Lung (tissue), 12 donors: Measurements from ENCODE around the gene FAM114A2. TPM values are rescaled to one million over a fixed set of nuclear protein-coding genes. Genes with fewer than 3 reads are reported as not detected.

Experiments used
- ATAC-seq: fragments of 200-7000 bp; cut with Tn5 transposase; one replicate; pipeline ENCODE4 v1.9.1; 2020; ENCODE audit warnings: moderate number of reproducible peaks; ENCODE audit not compliant: insufficient read depth, low FRiP score
- DNase-seq, 3 donors: peaks; one replicate each; pipeline ENCODE4 v3.0.0-alpha.2; 2013 to 2017
- H3K27ac ChIP-seq, 2 donors: one replicate each; pipeline ENCODE4 v1.5.1; 2013; ENCODE audit warnings: mild to moderate bottlenecking in 2 of 2, moderate library complexity in 2 of 2, control low read depth in 1 of 2, inconsistent platforms in 1 of 2, low read depth in 1 of 2, low read length in 1 of 2
- H3K27me3 ChIP-seq, 3 donors: one replicate each; pipeline ENCODE4 v1.5.1; 2013; ENCODE audit warnings: low read length in 2 of 3; ENCODE audit not compliant: control insufficient read depth in 3 of 3, insufficient read depth in 3 of 3
- H3K36me3 ChIP-seq, 4 donors: one replicate each; pipeline ENCODE4 v1.5.1; 2013; ENCODE audit warnings: low read length in 4 of 4, mild to moderate bottlenecking in 1 of 4, moderate library complexity in 1 of 4; ENCODE audit not compliant: control insufficient read depth in 4 of 4, insufficient read depth in 4 of 4
- H3K4me1 ChIP-seq, 5 donors: one replicate each; pipeline ENCODE4 v1.5.1; 2013; ENCODE audit warnings: low read length in 5 of 5, mild to moderate bottlenecking in 2 of 5, moderate library complexity in 1 of 5; ENCODE audit not compliant: control insufficient read depth in 5 of 5, insufficient read depth in 5 of 5
- H3K4me3 ChIP-seq: one replicate; pipeline ENCODE4 v1.5.1; 2013; ENCODE audit warnings: mild to moderate bottlenecking, control low read depth, moderate library complexity
- H3K9ac ChIP-seq, 2 donors: one replicate each; pipeline ENCODE4 v1.5.1; 2013; ENCODE audit warnings: low read length in 2 of 2, control low read depth in 1 of 2; ENCODE audit not compliant: insufficient read depth in 1 of 2
- H3K9me3 ChIP-seq, 4 donors: one replicate each; pipeline ENCODE4 v1.5.1; 2013; ENCODE audit warnings: low read length in 3 of 4, mild to moderate bottlenecking in 1 of 4, moderate library complexity in 1 of 4; ENCODE audit not compliant: control insufficient read depth in 4 of 4, insufficient read depth in 3 of 4
- WGBS, 2 donors: extraction: QIAGEN DNeasy Blood & Tissue Kit; methylation state at CpG; one replicate each; pipeline ENCODE4 v1.1.7; 2013; 5-methylcytosine and 5-hydroxymethylcytosine counted together
- polyA plus RNA-seq, 2 donors: library from polyadenylated mRNA; stranded (reverse); fragments of 200-250 nt; gene quantifications; one replicate each; pipeline ENCODE4 v1.2.1, GENCODE V29; 2013
- total RNA-seq, 2 donors: library from RNA; depleted of rRNA in 1 of 2; stranded (reverse); fragments of >200 nt in 1 of 2; gene quantifications; one replicate each; pipeline ENCODE4 v1.2.1, GENCODE V29; 2014 to 2021
- TF ChIP-seq, protein P1 (sequence below): IDR thresholded peaks from 2 replicates; pipeline ENCODE4 v1.5.1; 2012; ENCODE audit warnings: mild to moderate bottlenecking; ENCODE audit errors: control extremely low read depth, extremely low read depth
- donor health status: control.
- donor health status: control.
- donor health status: Bipolar disorder and iron deficiency.
- donor health status: healthy.
- donor health status: DM: yes; HTN: yes; CAD: no.

FAM114A2 gene
- total and polyA plus RNA-seq, 4 donors: 7.3 to 49.7 (median 26.6) TPM

DNA sequence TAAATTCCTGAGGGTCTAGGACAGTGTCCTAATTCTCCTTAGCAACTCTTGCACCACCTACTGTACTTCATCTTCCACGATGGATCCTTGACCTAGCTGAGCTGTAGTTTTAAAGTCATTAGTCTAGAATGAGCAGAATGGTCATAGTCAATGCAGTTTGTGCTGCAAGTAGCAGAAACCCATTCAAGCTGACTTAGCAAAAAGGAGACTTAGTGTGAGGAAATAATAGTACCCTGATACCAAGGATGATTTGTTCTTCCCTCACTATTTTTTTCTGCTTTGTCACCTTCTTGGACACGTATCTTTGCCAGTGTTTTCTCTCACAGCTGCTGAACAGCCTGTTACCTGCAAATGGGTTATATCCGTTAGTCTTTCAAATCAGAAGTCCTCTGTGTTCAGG is 5.4 kb upstream of the FAM114A2 start:
- Histone ChIP-seq H3K9me3 (no peaks in the 10 kb centered on the region), H3K4me3 (no peak overlapping the region), H3K36me3 (peaks cover 0 to 7% (median 2%) of the 10 kb centered on the region in 4 donors), H3K27me3 (no peaks in the 10 kb centered on the region), H3K9ac (no peak overlapping the region), H3K27ac (no peak overlapping the region), H3K4me1 (peaks cover 0 to 29% (median 3%) of the 10 kb centered on the region in 5 donors)
- TF ChIP-seq, protein P1, sequence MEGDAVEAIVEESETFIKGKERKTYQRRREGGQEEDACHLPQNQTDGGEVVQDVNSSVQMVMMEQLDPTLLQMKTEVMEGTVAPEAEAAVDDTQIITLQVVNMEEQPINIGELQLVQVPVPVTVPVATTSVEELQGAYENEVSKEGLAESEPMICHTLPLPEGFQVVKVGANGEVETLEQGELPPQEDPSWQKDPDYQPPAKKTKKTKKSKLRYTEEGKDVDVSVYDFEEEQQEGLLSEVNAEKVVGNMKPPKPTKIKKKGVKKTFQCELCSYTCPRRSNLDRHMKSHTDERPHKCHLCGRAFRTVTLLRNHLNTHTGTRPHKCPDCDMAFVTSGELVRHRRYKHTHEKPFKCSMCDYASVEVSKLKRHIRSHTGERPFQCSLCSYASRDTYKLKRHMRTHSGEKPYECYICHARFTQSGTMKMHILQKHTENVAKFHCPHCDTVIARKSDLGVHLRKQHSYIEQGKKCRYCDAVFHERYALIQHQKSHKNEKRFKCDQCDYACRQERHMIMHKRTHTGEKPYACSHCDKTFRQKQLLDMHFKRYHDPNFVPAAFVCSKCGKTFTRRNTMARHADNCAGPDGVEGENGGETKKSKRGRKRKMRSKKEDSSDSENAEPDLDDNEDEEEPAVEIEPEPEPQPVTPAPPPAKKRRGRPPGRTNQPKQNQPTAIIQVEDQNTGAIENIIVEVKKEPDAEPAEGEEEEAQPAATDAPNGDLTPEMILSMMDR: no peak
- ATAC-seq (no peak), DNase-seq (no peak)
- WGBS, 2 donors: 72 to 86% methylated on average over 3 of the region's 3 CpGs

GRCh38 chr5:154042766-154043165 is 4.1 kb upstream of the FAM114A2 start:
- Histone ChIP-seq H3K27me3 (no peaks in the 10 kb centered on the region), H3K9ac (no peak overlapping the region), H3K4me3 (no peak overlapping the region), H3K9me3 (no peaks in the 10 kb centered on the region), H3K36me3 (peaks cover 0 to 8% (median 4%) of the 10 kb centered on the region in 4 donors), H3K27ac (peak overlapping the region in 1 of 2 donors; percentile 12), H3K4me1 (peaks cover 0 to 28% (median 5%) of the 10 kb centered on the region in 5 donors)
- no peak for ATAC-seq
- TF ChIP-seq, protein P1: no peak
- WGBS, 2 donors: 9 to 29% methylated on average over 2 of the region's 2 CpGs
- DNase-seq: peak in 1 of 3 donors; percentile 34

- Histone ChIP-seq H3K9me3 (no peaks in the 10 kb centered on the region), H3K27me3 (no peaks in the 10 kb centered on the region), H3K4me3 (peak overlapping the region; percentile 76), H3K9ac (peak overlapping the region in 1 of 2 donors; percentile 98), H3K4me1 (peaks cover 0 to 29% (median 12%) of the 10 kb centered on the region in 5 donors), H3K36me3 (peaks cover 0 to 8% (median 4%) of the 10 kb centered on the region in 4 donors), H3K27ac (peak overlapping the region; percentile 87 to 91)
- DNase-seq (no peak), ATAC-seq (no peak)
- TF ChIP-seq, protein P1: no peak
- WGBS, 2 donors: 58 to 76% methylated on average over 1 of the region's 1 CpG
Observed at GRCh38 chr5:154039458-154039829, 734 bp upstream of the FAM114A2 start.

DNA sequence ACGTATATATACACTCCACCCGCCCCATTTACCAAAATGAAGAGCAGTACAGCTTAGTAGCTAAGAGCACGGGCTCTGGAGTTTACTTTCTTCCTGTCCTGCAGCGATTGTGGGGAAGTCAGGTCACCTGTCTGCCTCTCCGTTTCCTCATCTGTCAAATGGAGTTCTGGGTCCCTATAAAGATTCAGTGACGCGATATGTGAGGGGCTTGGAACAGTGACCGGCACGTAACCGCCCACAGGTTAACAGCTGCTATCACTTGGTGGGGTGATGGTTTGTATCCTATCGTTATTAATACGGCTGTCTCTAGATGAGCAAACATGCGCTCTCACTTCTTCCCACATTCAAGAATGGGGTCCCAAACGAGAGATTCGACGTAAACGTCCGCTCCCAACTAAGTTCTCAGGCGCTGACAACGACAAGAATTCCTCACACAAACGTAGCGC is 426 bp downstream of the FAM114A2 start:
- TF ChIP-seq, protein P1: no peak
- H3K9me3 ChIP-seq: no peaks in the 10 kb centered on the region
- peak; percentile 29 for ATAC-seq
- H3K4me1 ChIP-seq: peaks cover 0 to 22% (median 12%) of the 10 kb centered on the region in 5 donors
- peak overlapping the region; percentile 87 to 91 for H3K27ac ChIP-seq
- peak overlapping the region; percentile 83 to 98 for H3K9ac ChIP-seq
- peaks cover 0 to 8% (median 2%) of the 10 kb centered on the region in 4 donors for H3K36me3 ChIP-seq
- peak in 1 of 3 donors; percentile 75 for DNase-seq
- 0 to 1% methylated on average over 22 of the region's 22 CpGs for WGBS, 2 donors
- no peaks in the 10 kb centered on the region for H3K27me3 ChIP-seq
- peak overlapping the region; percentile 76 for H3K4me3 ChIP-seq
